CD4-positive, alpha-beta T cell treated with Interleukin-17A for 1 hour (primary cell): ENCODE measurements around the gene RAB3B.
"Not testable (repeated sequence)": the region's sequence is repeated elsewhere in the genome, so short reads cannot be mapped to it uniquely, and the experiment has no call there.

ENCODE experiments used
- DNase-seq: peaks from one replicate; pipeline ENCODE4 v3.0.0-alpha.2; 2020

RAB3B gene

DNA sequence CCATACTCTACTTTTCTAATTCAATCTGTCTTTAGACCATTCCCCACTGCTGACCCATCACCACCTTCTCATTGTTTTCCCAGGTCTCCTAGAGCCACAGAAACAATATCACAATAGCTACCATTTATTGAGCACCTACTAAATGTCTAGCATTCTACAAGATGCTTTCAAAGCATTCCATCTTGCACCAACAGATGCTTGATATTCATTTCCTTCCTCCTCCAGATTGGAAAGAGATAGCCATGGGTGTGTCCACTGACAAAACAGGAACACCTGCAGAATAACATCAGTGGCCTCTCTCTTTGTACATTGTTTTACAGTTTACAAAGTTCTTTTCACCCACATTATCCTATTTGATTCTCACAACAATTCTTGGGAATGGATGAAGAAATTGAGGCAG, 2.2 kb downstream of the RAB3B start:
- DNase-seq: no peak

DNA sequence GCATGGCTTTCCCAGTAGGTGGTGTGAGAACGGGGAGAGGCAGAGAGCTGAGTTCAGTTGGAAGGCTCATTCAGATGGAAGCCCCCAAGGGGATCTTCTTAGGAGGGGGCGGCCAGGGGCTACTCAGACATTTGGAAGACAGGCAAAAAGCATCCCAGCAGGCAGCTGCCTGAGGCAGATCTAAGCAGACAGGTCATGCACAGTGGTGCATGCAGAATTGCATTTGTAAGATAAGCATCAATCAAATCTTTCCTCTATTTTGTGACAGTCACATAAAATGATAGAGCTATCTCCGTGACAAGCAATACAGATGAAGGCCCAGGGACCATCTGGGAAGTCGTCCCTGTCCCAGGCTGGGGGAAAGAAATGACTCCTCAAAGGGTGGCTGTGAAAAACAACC, 3.8 kb downstream of the RAB3B start:
- no peak for DNase-seq

GRCh38 chr1:51982161-51982560, 8.3 kb downstream of the RAB3B start:
- DNase-seq: no peak

DNA sequence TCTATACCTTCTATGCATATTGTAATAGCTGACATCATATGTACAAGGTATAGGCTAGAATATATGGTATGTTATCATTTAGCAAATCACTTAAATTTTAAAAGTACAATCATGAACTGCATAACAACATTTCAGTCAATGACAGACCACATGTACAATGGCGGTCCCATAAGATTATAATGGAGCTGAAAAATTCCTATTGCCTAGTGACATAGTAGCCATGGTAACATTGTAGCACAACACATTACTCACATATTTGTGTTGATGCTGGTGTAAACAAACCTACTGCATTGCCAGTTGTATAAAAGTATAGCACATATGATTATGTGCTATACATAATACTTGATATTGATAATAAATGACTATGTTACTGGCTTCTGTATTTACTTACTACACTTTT, 8.9 kb downstream of the RAB3B start:
- no peak for DNase-seq

DNA sequence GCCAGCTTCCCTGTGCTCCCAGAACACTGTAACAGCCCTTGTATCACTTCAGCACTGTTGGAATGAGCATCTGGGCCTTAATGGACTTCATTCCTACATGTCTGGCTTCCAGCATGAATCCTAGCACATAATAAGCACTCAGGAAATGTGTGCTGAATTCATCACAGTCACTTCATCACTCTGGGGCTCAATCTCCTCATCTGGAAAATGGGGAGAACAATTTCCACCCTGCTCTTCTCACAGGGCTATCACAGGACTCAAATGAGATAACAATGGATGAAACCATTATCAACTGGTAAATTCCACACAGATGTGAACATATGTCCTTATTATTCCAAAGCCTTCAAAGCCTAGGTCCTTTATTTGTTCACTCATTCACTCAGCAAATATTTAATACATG, 12.4 kb downstream of the RAB3B start:
- no peak for DNase-seq

GRCh38 chr1:51976846-51977602, 13.5 kb downstream of the RAB3B start:
- DNase-seq: no peak

DNA sequence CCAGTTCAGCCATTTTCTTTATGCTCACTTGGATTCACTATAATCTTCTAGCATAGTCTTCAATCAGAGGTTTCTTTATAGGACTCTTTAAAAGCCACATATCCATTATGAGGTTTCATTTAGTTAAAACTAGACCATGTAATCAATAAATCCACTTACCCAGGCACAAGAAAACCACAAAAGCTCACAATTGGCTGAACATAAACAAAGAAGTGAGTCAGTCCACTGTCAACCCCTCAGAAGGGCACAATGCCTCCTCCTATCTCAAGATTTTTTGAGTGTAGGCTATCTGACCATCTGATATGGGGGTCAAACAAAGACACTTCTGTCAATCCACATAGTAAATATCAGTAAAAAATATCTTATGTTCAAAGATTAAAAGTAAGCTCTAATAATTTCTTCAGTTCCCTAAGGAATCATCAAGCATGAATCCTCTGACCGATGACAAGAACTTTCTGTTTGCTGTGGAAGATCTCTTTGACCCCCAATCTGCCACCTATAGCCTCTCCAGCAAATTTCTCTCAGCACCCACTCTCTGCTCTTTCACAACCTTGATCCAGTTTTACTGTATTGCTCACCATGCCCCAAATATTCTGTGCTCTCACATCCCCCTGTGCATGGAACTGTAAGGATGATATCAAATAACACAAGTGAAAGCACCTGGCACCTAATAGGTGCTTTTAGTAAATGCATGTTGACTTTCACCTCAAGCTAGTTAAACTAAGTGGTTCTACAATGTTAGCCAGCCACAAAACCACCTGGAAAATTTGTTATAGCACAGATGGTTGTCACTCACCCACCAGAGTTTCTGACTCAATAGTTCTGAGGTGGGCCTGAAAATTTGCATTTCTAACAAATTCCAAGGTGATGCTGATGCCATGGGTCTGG, 16.7 kb downstream of the RAB3B start:
- no peak for DNase-seq

DNA sequence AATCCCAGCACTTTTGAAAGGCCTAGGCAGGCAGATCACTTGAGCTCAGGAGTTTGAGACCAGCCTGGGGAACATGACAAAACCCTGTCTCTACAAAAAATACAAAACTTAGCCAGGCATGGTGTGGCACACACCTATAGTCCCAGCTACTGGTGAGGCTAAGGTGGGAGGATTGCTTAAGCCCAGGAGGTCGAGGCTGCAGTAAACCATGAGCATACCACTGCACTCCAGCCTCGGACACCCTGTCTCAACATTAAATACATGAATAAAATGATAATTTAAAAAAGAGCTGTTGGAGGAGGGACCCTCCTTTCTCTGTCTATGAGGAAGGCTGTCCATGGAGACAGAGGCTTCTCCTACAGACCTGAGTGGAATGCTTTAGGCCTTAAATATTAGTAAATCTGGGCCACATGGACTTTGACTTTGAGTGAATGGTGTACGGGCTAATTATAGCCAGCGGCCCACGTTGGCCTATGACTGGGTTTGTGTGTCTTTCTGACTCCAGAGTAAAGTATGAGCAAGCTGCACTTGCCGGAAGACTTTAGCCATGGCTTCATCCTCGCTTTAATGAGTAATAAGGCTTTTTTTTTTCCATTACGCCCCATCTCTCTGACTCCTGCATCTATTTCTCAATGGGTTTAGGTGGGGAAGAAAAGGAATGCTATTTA, 21.3 kb downstream of the RAB3B start:
- no peak for DNase-seq

GRCh38 chr1:51968632-51969031, 21.9 kb downstream of the RAB3B start:
- DNase-seq: no peak

DNA sequence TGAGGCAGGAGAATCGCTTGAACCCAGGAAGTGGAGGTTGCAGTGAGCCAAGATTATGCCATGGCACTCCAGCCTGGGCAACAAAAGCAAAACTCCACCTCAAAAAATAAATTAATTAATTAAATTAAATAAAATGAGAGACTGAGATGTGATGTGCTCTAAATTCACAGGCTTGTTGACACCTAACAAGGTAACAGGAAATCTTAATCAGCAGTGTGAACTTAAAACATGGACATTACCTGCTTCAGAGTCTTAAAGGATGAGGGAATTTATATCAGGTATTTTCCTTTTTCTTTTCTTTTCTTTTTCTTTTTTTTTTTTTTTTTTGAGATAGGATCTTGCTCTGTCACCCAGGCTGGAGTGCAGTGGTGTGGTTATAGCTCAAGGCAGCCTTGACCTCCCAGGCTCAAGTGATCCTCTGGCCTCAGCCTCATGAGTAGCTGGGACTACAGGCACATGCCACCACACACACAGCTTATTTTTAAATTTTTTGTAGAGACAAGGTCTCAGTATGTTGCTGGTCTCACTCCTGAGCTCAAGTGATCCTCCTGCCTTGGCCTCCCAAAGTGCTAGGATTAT, 23.2 kb downstream of the RAB3B start:
- not testable (repeated sequence) for DNase-seq

GRCh38 chr1:51966559-51966958, 23.9 kb downstream of the RAB3B start:
- DNase-seq: no peak

- no peak for DNase-seq
These were observed 26.2 kb downstream of the RAB3B start for GRCh38 chr1:51964309-51964696.

DNA sequence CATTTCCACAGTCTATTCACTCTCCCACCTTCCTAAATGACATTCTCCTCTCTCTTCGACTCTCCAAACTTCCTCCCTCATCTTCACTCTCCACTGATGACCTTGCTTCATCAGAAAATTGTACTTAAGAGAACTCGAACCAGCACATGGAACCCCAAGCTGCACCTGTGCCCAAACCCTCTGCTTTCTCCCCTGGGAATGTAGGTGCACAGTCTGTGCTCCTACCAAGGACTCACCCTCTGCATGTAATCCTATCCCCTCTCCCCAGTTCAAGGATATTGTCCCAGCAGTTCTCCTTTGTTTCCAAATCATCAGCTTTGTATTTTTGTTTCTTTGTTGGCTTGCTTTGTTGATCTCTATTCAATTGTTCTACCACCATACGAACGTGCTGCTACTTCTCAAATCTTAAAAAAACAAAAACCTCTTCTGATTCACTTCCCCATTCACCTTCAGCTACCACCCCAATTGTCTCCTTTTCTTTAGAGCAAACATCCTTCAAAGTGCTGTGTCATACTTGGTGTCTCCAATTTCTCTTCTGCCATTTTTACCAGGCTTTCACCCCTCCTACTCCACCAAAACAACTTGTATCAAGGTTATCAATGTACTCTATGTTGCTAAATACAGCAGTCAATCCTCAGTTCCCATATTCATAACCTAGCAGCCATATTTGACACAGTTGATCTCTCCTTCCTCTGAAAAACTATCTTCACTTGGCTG, 26.8 kb downstream of the RAB3B start:
- no peak for DNase-seq

DNA sequence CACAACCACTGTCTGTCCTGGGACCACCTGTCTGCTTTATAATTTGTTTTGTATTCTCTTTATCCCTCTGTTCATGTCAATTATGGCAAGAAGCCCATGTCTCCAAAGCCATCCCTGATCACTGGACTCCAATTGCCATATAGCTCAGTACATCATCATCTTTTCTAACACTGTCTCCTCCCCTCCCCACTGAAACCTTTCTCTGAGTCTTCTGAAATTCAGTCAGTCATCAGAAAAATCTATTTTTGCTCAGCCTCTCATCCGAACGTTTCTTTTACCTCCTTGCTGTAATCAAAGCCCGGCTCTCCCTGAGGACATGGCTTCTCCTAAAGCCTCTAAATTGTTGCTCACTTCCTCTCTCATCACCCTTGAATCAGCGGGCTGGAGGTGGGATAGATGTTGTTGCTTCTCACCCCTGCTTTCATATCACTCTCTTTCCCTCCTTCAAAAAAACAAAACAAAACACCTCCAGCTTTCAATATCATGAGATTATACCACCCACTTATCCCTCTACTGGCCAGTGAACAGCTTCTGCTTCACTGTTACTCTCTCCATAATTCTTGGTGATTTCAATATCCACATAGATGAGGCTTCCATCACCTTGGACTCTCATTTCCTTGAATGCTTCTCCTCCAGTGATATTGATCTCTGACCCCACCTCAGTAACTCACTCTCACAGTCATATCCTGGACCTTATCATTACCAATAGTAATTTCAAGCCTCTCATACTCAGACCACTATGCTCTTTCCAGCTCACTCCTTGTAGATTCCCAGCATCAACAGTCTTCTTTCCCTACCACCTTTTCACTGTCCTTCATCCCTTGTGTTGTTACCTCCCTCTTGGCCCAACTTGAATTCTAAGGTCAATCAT, 27.8 kb downstream of the RAB3B start:
- no peak for DNase-seq

GRCh38 chr1:51961954-51962353, 28.5 kb downstream of the RAB3B start:
- no peak for DNase-seq

GRCh38 chr1:51961231-51961630, 29.3 kb downstream of the RAB3B start:
- no peak for DNase-seq

GRCh38 chr1:51960262-51960661, 30.2 kb downstream of the RAB3B start:
- no peak for DNase-seq

GRCh38 chr1:51958824-51959223, 31.7 kb downstream of the RAB3B start:
- no peak for DNase-seq

DNA sequence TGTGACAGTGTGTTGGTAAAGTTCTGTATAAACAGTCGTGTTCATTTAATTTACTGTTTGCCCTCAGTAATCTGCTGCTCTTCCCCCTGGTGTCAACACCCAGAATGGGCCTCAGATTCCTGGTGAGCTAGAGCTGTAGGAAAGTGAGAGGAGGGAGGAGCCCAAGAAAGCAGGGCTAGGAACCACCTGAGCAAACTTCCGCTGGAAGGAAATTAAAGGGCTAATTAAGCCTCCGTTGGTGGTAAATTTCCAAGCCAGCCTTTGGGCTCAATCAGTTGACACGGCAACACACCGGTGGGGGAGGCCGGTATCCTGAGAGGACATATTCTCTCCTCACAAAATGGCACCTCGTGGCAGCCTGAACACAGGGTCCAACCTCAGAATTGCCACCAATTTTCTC, 32.9 kb downstream of the RAB3B start:
- no peak for DNase-seq

- DNase-seq: no peak
These were observed 33.7 kb downstream of the RAB3B start for GRCh38 chr1:51956528-51957509.
